ENCODE results near the gene SEZ6.
A peak's percentile ranks its signal among the peaks of the same experiment; 100 is the strongest.

SEZ6 gene

DNA sequence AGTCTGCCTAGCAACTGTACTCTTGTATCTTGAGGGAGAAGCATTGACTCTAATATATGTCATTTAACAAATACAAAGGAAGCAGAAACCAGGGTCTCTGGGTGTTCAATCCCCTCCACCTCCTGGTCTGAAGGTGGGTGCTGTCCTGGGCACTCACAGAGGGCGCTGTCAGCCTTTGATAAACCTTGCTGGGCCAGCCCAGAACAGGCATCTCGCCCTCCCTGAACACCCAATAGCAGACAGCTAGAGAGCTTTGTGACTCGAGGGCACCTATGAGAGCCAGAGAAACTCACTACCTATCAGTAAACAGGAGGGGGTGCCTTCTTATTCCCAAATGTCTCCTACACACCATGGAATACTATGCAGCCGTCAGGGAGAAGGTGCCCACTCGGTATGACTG lies 30.8 kb upstream of the SEZ6 start:
- no peak for DNase-seq

- no peak for DNase-seq
Observed at GRCh38 chr17:29034510-29034909, 28.7 kb upstream of the SEZ6 start.

- no peak for DNase-seq
Observed at GRCh38 chr17:29032857-29033197, 27.0 kb upstream of the SEZ6 start.

DNA sequence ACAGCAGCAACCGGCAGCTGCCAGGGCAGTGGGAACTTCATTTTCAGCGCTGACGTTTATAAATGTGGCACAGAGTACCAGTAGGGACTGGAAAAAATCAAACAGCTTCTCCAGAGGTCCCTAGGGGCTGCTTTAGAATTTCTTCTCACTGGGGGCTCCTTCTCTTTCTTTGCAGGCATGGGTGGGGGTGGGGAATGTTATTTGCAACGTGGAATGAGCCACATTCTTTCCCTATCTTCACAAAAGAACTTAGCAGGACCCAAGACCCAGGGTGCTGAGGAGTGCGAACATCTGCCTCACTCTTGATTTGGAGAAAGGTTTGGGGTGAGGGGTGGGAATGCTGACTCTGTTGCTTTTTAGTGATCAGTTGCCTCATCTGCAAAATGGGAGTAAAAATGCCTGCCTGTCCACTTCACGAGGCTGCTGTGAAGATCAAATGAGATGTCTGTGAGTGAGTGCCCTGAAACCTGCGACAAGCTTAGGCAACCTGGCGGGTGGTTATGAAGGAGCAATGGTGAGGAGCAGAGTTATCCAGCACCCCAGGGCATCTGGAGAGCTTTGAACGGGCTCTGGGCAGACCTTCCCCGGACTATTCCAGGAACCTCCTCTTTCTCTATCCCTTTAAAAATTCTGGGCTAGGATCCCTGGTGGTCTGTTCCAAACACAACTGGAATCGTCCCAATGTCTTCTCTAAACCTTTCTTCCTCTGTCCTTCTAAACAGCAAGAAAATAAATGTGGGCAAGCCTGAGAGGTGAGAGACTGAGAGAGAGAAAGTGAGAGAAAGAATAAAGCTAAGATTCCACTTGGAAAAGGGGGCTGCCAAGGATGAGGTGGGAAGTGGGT lies 26.4 kb upstream of the SEZ6 start:
- no peak for DNase-seq

DNA sequence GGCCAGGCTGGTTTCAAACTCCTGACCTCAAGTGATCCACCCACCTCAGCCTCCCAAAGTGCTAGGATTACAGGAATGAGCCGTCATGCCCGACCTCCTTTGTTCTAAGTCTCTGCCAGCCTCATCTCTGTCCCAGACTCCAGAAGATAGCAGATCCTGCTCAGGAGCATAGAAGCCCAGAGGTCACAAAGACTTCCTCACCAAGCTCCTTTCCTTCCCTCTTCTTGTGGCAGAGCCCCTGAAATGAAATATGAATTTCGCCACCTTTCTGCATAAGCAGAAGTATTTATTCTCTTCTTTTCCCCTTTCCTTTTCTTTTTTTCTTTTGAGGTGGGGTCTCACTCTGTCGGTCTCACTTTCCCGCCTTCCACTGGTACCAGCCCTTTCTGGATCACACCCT lies 25.7 kb upstream of the SEZ6 start:
- DNase-seq = no peak

GRCh38 chr17:29024316-29024952 lies 18.6 kb upstream of the SEZ6 start:
- DNase-seq = no peak

GRCh38 chr17:29022074-29022473 lies 16.2 kb upstream of the SEZ6 start:
- peak; percentile 40 for DNase-seq

DNA sequence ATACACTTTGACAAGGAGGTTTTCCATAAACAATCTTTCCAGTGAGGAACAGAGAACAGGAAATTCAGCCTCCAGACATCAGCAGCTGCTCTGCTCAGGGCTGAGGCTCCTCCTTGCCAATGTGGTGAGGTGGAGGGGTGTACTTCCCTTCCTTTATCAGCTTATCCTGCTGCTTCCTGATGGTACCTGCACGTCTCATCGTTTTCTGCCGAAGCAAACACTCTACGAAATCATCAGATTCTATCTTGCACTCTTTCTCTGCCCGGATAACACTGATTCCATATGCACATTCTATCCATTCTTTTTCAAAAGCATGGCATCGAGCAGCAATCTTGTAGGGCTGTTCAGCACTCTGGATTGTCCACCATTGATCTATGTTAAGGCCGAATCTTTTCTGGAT lies 15.4 kb upstream of the SEZ6 start:
- DNase-seq = no peak

DNA sequence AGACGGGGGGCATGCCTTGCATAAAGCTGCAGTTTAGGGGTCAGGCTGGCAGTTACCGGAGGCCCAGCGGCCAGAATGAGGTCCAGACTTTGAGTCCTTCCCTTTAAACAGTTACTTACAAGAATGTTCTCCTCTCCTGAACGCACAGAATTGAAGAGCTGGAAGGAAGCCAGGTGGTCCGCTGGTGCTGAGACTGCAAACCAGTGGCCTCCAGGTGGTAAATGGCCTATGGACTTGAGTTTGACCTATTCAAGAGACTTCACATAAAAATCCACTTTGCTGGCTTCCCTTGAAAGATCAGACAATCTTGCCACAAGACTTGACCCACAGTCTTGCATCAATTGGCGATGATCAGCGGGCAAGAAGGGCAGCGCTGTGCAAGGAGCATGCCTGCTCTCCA lies 14.7 kb upstream of the SEZ6 start:
- no peak for DNase-seq

- DNase-seq = no peak
Observed at GRCh38 chr17:29019475-29020181, 13.8 kb upstream of the SEZ6 start.

DNA sequence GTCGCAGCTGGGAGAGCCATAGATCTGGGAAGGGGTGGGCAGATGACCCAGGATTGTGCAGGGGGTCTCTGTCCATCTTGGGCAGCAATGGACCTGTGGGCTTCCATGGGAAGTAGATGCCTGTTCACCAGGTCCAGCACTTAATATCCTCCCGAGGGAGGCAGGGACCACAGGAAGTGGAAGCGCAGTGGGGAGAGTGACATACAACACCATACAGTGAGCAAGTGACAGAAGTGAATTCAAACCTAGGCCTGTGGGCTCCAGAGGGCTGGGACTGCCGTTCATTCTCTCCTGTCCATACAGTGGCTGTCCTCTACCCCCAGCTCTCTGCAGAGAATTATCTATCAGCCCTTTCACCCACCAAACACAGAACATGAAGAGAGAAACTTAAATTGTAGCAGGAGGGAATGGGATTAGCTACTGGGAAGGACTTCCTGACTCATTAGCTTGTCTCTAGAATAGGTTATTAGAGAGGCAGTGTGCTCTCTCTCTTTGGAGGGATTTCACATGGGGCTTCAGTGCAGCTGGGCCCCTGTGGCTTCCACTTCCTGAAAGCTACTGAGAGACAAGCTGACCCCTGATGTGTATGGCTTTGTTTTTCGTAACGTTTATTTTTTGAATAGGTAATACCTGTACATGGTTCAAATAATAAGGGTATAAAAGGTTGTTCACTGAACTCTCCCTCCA lies 13.1 kb upstream of the SEZ6 start:
- no peak for DNase-seq

DNA sequence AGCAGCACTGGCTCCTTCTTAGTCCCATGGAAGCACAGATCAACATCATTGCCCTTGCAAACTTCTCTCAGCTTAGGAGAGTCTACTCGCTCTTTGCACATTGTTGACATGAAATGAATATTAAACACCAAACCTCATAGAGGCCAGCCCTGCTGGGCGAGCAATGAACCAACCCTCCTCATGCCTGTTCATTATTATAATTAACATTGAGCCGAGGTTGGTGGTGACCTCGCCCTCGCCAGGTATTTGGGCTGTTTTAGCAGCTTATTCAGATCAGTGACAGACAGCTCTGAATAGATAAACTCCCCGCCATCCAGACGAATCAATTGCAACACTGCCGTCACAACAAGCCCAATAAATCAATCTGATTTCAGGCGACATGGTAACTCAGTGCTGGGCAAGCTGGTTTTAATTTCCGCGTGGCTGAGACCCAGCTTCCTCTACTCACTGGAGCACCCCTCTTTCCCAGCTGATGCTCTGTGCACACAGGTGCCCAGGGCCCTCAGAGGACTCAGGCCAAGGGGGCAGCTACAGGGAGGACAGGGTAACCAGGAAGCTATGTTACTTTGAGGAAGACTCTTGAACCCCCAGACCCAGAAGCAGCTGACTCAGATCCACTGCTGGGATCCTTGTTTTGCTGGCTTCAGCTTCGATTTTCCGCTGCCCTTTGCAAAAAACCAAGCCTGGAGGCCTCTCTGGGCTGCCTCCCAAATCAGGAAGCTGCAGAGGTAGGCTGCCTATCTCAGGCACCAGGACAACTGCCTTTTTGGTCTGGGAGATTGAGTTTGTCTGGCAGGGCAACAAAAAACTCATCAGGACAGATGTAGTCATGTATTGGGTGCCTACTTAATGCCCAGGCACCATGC lies 10.7 kb upstream of the SEZ6 start:
- DNase-seq = no peak

- no peak for DNase-seq
Observed at GRCh38 chr17:29014716-29015115, 8.9 kb upstream of the SEZ6 start.

- no peak for DNase-seq
Observed at GRCh38 chr17:29012535-29012934, 6.7 kb upstream of the SEZ6 start.

DNA sequence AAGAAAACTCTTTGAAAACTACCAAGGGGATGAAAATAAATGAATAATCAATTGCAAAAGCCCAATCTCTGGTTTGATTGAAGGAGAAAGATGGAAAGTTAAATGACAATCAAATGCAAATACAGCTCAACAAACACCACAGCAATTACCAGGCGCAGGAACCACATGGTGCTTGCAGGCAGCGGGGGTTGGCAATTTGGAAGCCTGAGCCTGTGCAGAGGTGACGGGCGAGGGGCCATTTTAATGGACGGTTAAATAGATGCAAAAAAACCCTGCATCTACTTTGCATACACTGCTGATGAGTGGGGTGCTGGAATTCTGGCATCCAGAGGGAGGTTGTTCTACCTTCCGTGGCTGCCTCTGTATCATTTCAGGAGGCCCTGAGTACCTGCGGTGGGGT lies 4.8 kb upstream of the SEZ6 start:
- no peak for DNase-seq

GRCh38 chr17:29010129-29010528 lies 4.3 kb upstream of the SEZ6 start:
- DNase-seq = no peak

- no peak for DNase-seq
Observed at GRCh38 chr17:29008591-29008990, 2.8 kb upstream of the SEZ6 start.

DNA sequence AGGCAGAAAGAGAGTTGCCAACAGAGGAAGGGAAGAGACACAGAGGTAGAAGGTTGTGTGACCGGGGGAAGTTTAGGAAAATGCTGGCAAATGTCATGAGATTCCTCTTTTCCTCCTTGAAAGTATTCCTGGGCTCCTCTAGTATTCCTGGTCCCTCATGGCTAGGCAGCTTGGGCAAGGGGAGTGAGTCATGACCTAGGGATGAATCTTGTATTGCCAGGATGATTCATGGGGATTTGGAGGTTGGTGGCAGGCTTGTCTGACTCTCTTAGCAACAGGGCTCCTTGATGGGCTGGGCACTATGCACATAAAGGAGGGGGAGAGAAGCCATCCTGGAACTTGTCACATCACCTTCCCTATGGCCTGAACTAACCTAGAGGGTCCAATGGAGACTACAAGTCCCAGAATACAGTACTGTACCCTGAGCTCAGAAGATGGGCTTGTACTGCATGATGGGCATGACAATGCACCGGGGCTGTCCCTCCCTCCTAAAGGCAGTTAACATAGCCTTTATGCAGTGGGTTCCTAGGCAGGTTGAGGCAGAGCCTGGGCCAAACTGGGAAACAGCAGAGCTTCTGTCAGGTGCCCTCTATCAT lies 2.1 kb upstream of the SEZ6 start:
- no peak for DNase-seq

- DNase-seq = no peak
Observed at GRCh38 chr17:29007456-29007855, 1.6 kb upstream of the SEZ6 start.

- no peak for DNase-seq
Observed at GRCh38 chr17:29004081-29004692, 1.6 kb downstream of the SEZ6 start.

DNA sequence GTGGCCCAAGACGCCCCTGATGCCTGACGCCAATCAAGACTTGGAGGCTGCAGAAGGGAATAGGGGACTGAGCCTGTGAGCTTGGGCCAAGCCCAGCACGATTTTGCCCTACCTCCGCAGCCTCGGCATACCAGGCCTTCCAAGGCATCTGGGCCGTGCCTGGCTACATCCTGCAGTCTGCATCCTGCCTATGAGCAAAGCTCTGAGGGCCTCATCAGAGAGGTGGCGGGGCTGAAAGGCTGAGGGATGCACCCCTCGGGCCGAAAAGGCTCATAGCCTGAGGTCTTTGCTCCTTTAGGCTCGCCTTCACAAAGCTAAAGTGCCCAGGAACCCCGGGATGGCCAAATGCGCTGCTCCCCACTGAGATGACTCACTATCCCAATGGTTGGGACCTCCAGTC lies 2.5 kb downstream of the SEZ6 start:
- DNase-seq = no peak

DNA sequence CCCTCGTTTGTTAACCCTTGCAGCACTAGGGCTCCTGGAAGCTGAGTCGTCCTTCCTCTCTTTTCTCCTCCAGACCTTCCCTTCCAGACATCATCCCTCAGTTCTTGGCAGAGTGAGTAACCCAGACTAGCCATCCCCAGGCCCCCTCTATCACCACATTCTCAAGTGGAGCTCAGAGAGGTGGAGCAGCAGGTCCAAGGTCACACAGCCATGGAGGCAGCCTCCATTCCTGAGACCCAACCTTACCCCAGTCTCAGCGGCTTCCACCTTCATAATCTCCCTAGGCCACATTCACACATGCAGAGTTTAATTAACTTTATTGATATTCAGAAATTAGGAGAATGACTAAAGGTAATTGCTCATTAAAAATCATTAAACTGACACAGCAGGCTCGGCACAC lies 3.0 kb downstream of the SEZ6 start:
- no peak for DNase-seq
